HG02852 (cell line): ENCODE data around the gene TMEM184A.

Source experiments
- ATAC-seq: cut with Tn5 transposase; IDR thresholded peaks from one replicate; pipeline ENCODE4 v1.9.1; 2021; ENCODE audit warnings: mild to moderate bottlenecking, moderate library complexity; ENCODE audit not compliant: unreplicated experiment

Gene TMEM184A

DNA sequence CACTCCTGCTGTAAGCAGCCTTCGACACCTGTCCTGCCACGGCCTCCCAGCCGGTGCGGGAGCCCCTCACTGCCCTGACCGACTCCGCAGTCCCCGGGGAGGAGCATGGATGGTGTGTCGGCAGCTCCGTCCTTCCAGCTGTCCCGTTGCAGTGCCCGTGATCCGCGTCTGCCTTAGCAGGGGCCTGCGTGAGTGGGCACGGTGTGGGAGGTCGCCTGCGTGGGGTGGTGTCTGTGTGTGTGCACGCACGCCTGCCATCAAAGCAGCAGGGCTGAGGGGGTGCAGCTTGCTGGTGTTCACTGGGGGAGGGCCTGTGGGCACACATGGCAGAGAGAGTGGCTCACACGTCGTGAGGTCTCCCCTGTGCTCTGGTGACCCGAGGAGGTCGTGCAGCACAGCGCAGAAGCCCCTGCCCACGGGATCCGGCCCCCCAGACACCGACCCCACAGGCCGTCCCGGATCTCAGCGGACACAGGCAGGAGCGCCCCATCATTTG is 15.2 kb downstream of the TMEM184A start:
- no peak for ATAC-seq

- ATAC-seq, result no peak
Observed at GRCh38 chr7:1539882-1540775, 15.9 kb downstream of the TMEM184A start.

DNA sequence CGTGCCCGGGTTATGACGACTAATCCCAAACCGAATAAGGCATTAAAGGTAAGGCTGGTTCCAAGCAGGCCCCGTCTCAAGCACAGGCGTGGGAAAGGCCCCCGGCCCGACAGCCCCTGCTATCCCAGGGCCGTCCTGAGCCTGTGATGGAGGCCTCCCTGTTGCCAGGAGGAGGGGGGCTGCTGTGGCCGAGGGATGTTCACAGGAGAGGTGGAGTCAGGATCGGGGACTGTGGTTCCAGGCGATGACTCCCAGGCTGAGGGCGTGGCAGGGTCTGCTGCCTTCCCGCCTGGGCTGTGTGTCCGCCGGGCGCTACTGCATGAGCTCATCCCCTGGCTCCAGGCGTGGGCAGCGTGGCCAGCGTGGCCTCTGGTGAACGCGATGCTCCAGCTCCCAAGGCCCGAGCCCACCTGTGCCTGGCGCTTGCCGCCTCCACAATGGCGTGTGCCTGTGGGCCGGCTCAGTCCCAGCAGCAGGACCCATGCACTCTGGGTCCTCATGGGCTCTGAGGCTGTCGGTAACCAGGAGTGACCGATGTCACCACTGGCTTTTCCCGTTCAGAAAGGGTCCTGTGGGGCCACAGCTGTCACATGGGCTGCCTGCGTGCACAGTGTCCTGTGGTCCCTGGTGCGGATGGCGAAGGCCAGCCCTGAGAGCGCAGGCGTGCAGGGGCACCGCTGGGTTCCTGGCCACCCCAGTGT is 16.7 kb downstream of the TMEM184A start:
- no peak for ATAC-seq

DNA sequence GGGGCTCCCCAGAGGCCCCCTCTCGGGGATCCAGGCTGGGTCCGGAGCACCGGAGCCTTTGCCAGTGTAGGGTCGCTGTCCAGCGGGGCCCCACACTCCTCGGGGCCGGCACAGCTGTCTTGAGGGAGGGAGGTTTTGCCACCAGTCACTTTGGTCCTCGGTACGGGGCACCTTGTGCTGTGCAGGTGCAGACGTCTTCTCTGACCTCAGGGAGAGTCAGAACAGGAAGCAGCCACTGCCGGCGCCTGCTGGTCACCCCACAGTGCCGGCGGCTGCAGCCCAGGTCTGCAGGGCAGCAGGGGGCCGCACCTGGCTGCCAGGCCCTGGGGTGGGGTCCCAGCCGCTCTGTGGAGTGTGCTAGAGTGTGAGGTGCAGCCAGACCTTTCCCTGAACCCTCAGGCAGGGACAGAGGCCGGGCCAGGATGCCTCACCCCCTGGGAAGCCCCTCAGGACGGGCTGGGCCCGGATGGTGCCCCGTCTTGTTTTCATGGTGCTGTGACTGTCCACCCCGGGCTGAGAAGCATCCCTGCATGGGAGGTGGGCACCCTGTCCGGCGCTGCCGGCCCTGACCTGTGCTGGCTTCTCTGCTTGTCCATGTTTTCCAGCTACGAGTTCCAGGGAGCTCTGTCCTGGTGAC is 17.3 kb downstream of the TMEM184A start:
- no peak for ATAC-seq

DNA sequence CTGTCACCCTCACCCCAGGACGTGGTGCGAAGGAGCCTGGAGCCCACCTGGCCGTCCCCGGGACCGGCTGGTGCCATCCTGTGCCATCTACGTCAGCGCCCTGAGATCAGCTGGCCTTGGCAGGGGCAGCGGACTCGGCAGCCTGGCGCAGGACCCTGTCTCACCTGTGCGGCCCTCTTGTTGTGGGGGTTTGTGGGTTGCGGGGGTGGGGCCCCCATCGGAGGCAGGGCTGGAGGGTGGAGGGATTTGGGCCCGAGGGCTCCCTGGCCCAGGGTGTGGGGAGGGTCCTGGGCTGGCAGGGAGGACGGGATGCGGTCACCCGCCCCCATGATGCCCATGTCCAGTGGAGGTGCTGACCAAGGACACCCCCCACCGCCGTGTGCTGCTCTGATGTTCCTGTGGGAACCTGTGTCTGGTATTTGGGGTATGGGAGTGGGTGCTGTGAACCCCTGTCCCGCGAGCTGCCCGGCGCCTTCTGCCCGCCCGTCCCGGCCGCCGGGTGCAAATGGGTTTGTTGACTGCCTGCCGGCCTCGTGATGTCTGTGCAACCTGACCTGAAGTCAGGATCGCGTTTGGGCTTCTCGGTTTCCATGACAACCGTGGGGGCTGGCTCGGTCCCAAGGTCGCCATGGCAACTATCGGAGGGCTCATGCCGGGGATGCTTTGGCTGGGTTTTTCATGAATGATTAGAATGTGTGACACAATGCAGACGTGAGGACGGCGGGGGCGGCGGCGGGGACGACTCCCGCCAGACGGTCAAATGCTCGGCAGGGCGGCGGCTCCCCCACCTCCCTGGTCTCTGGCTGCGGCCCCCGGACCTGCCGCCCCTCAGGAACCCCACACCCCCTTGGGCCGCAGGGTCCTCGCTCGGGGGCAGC is 18.2 kb downstream of the TMEM184A start:
- no peak for ATAC-seq

DNA sequence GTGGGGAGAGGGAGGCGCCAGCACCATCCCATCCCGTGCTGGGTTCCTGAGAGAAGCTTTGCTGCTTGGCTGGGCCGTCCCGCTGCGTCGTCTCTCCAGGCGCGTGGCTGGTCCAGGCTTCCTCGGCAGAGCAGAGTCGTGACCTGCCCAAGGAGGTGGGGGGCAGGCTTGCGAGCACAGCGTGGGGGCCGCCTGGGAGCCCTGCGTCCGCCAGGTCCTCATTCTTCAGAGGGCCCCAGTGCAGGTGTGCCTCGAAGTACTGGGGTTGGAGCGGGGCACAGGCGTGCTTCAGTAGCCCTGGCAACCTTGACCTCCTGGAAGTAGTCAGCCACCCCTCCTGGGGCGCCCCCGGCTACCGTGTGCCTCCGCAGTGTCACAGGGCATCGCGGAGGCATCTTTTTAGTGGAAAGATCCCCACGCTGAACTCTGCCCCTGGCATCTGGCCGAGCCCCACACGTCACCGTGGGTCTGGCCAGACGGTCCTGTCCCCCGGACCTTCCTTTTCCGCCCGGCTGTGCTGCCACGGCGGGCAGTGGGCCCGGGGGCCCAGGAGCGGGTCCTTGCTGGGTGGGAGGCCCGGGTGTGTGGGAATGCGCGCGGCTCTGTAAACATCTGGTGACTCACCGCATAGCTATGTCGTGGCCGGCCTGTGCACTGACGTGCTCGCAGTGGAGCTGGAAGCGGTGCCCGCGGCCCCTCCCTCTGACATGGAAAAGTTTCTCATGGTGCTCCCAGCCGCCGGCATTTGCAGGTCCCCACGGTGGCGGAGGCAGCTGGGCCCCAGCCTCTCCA is 19.1 kb downstream of the TMEM184A start:
- ATAC-seq, result no peak

DNA sequence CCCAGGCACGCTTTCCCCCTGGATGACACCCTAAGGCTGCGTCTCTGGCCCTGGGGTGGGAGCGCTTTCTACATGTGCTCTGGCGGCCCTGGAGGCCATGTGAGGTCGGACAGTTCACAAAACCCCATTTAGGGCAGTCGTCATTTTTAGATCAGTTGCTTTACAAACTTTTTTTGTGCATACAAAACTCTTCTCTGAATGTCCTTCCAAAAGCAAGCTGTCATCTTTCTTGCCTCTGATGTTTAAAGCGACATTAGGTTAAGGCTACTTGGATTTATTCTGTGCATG is 19.6 kb downstream of the TMEM184A start:
- no peak for ATAC-seq

DNA sequence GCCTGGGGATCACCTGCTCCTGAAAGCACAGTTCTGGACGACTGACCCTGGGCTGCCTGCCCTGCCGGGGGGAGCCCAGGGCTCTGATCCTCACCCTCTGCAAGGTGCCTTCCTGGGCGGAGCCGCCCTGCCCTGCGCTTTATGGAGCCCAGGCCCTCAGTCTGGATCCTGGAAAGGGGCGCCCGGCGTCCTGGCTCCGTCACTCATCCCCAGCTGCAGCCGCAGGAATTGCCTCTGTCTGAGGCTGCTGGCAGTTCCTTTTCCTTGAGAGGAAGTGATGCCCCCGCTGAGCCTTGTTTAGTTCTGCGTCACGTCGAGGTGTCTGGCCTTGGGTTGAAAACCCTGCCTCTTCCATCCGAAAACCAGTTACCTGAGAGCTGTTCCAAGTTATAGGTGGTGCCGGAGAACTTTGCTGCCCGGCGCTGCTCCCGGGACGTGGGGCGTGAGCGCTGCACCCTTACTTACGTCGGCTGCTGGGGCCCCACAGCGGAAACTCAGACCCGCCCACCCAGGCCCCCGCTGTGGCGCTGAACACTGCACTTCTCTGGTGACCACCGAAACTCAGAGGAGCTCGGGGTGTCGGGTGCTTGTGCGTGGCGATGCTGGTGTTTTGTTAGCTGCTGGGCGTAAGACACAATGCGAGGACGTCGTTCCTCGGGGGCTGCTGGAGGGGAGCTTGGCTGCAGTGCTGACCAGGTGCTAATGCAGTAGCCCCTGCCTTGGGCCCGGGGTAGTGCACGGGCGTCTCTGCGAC is 20.1 kb downstream of the TMEM184A start:
- ATAC-seq, result no peak

- no peak for ATAC-seq
Observed at GRCh38 chr7:1535100-1535458, 20.9 kb downstream of the TMEM184A start.

- ATAC-seq, result no peak
Observed at GRCh38 chr7:1534330-1535099, 21.5 kb downstream of the TMEM184A start.

DNA sequence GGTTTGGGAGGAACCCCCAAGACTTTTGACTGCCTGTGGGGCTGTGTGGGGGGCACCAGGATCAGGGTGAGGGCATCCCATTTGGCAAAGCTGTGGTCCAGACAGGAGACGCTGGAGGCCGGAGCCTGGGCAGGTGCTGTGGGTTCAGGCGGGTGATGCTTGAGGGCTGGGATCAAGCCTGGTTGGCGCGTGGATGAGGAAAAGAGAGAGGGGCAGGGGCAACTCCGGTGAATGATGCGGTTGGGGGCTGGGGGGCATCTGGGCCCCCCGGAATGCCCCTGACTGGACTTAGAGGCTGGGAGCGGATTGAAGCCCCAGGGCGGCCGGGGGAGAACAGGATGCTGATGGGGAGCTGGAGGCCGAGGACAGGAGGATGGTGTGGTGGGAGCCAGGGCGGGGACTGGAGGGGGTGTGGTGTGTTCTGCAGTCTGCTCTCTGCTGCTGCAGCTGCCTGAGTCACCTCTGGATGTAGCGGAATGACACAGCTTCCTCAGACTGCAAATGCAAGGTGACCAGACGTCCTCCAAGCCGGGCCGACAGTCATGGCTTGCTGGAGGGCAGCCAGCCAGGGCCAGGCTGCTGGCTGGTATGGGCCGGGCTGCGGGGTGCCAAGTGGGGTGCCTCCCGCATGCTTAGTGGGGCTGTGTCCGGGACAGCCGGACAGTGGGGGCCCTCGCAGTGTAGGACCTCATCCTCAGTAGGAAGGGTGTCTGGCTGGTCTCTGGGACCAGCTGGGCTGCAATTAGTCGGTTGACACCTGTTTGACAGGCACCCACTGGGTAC is 22.3 kb downstream of the TMEM184A start:
- peak; percentile 37 for ATAC-seq

GRCh38 chr7:1533255-1533546 is 22.8 kb downstream of the TMEM184A start:
- ATAC-seq, result no peak

DNA sequence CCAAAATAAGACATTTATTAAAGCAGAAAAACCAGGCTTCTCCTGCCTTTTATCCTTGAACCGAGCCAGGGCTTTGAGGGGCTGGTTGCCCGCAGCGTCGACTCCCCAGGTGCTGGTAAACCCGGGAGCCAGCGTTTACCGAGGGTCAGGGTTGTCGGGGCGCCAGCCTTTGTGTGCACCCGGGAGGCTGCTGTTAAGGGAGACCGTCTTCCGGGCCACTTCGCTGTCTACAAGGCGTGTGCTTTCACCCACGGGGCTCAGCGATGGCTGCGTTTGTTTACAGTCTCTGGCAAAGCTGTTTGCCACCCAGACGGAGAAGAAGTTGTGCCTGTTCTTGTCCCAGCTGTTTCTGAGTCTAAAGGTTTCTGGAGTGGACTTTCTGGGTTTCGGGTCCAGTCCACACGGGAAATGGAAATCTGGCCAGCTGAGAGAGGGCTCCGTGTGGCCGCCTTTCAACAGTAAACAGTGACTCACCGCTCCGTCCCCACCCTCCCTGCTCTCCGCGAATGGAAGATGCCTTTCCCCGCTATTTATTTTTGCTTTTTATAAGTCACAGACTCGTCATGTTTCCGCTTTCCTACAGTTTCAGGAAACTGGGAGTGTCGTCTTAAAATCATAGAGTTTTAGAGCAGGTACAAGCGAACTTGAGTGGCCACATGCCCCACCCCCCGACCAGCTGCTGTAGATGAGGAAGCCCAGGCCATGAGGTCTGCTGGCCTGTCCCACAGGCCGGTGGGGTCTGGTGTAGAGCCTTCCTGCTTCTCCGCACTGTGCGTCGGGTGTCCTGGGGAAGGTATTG is 23.4 kb downstream of the TMEM184A start:
- ATAC-seq, result no peak

DNA sequence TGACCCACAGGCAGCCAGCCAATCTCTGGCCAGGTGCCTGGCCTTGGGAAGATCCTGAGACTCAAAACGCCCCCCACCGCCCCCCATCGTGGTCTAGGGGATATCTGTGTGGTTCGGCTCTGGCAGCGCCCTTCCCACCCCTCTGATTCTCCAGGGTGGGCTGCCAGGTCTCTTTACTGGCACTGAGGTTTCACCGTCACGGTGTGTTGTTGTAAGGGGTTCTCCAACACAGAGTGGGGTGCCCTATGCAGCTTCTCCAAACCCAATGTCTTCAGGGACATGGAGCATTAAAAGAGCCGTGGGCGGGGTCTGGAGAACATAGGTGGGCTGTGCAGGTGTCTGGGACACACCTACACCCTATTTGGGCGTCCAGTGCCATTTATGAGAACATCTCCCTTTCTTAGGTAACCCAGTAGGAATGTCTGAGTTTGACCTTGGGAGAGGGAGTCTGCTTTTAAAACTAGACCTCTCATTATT is 24.0 kb downstream of the TMEM184A start:
- ATAC-seq, result no peak

GRCh38 chr7:1531263-1531978 is 24.6 kb downstream of the TMEM184A start:
- no peak for ATAC-seq

DNA sequence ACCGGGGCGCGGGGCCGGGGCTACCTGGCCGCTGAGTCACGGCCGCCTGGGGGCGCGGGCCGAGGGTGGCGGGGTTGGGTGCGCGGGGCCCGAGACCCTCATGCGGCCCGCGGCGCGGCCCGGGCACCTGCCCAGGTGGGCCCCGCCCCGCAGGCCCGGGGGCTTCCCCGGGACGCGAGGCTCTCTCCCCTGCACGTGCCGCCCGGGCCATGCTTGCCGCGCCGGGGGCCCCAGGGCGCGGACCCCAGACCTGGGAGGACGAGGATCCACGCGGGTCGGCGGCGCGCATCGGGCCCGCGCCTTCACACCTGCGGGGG is 25.1 kb downstream of the TMEM184A start:
- ATAC-seq, result no peak
